ENCODE measurements around the gene NEDD9.

The NEDD9 gene

GRCh38 chr6:11232193-11232769 is at the start of gene NEDD9 (continued):
- TF ChIP-seq ZBTB11 (tag by site-specific recombination; conservative IDR thresholded peaks at IDR 0.05; ENCODE audit: low read depth): no peak
- no peak for TF ChIP-seq ZNF530 (tag by site-specific recombination; IDR thresholded peaks at IDR 0.05; ENCODE audit: low read depth)
- no peak for TF ChIP-seq ZNF660 (tag by site-specific recombination; IDR thresholded peaks at IDR 0.05)
- 0 out of 2 replicates have a peak, but pooled peaks have one; percentile 11 for TF ChIP-seq ZNF692 (tag by site-specific recombination; IDR thresholded peaks at IDR 0.05)
- TF ChIP-seq ZNF747 (tag by site-specific recombination; IDR thresholded peaks at IDR 0.05): no peak
- 0 out of 2 replicates have a peak, but pooled peaks have one; percentile 31 for TF ChIP-seq ZNF600 (tag by site-specific recombination; IDR thresholded peaks at IDR 0.05)
- TF ChIP-seq ZNF549 (tag by site-specific recombination; IDR thresholded peaks at IDR 0.05): no peak
- TF ChIP-seq SCRT1 (tag by site-specific recombination; IDR thresholded peaks at IDR 0.05; ENCODE audit: borderline replicate concordance): no peak
- peak; percentile 22; the same call in 1 of the 2 replicates for TF ChIP-seq ZEB2 (tag by site-specific recombination; IDR thresholded peaks at IDR 0.05)
- TF ChIP-seq ZNF169 (tag by site-specific recombination; IDR thresholded peaks at IDR 0.05): no peak
- TF ChIP-seq EGR2 (tag by site-specific recombination; IDR thresholded peaks at IDR 0.05; ENCODE audit: low read depth): no peak
- no peak for TF ChIP-seq ZNF366 (tag by site-specific recombination; conservative IDR thresholded peaks at IDR 0.05)
- TF ChIP-seq ZNF214 (tag by site-specific recombination; IDR thresholded peaks at IDR 0.05; ENCODE audit: borderline replicate concordance): no peak
- TF ChIP-seq SP3 (tag by site-specific recombination; IDR thresholded peaks at IDR 0.05): no peak
- TF ChIP-seq HOXD13 (CRISPR knock-in tag; IDR thresholded peaks at IDR 0.05; ENCODE audit: borderline replicate concordance): 0 out of 2 replicates have a peak, but pooled peaks have one; percentile 3
- 0 out of 2 replicates have a peak, but pooled peaks have one; percentile 7 for TF ChIP-seq ZNF561 (tag by site-specific recombination; IDR thresholded peaks at IDR 0.05; ENCODE audit: borderline replicate concordance)
- TF ChIP-seq ZBTB6 (tag by site-specific recombination; IDR thresholded peaks at IDR 0.05): no peak
- no peak for TF ChIP-seq ZNF121 (tag by site-specific recombination; IDR thresholded peaks at IDR 0.05)
- TF ChIP-seq ZNF394 (tag by site-specific recombination; IDR thresholded peaks at IDR 0.05; ENCODE audit: borderline replicate concordance): peak; percentile 33; the same call in 1 of the 2 replicates
- peak; percentile 49 for TF ChIP-seq SP2 (tag by site-specific recombination; IDR thresholded peaks at IDR 0.05)
- peak; percentile 67 for TF ChIP-seq ZNF341 (tag by site-specific recombination; IDR thresholded peaks at IDR 0.05; ENCODE audit: low read depth)
- TF ChIP-seq ZNF777 (tag by site-specific recombination; IDR thresholded peaks at IDR 0.05; ENCODE audit: borderline replicate concordance): no peak
- TF ChIP-seq ZFHX2 (tag by site-specific recombination; conservative IDR thresholded peaks at IDR 0.05): no peak
- TF ChIP-seq ZNF792 (tag by site-specific recombination; IDR thresholded peaks at IDR 0.05): no peak
- no peak for TF ChIP-seq HIC1 (tag by site-specific recombination; IDR thresholded peaks at IDR 0.05)
- no peak for TF ChIP-seq ZNF558 (tag by site-specific recombination; IDR thresholded peaks at IDR 0.05)
- no peak for TF ChIP-seq ZBTB10 (tag by site-specific recombination; IDR thresholded peaks at IDR 0.05)
